ENCODE results near the gene ZDHHC14. TPM values are rescaled to one million over a fixed set of nuclear protein-coding genes. Genes with fewer than 3 reads are reported as not detected.

ZDHHC14 gene
- total RNA-seq, 1 donor: 7.9 TPM

- no peak overlapping the region for H3K4me3 ChIP-seq (ENCODE audit: low read depth, low read length)
- no peak for DNase-seq (ENCODE audit: low read depth)
- TF ChIP-seq CTCF (IDR thresholded peaks at IDR 0.05; ENCODE audit: insufficient read depth, low read length): no peak
Measured at GRCh38 chr6:157552820-157553485, 172.0 kb downstream of the ZDHHC14 start.

- H3K4me3 ChIP-seq (ENCODE audit: low read depth, low read length): no peak overlapping the region
- no peak for TF ChIP-seq CTCF (IDR thresholded peaks at IDR 0.05; ENCODE audit: insufficient read depth, low read length)
- no peak for DNase-seq (ENCODE audit: low read depth)
Measured at GRCh38 chr6:157554747-157555146, 173.8 kb downstream of the ZDHHC14 start.

- DNase-seq (ENCODE audit: low read depth): no peak
- no peak overlapping the region for H3K4me3 ChIP-seq (ENCODE audit: low read depth, low read length)
- TF ChIP-seq CTCF (IDR thresholded peaks at IDR 0.05; ENCODE audit: insufficient read depth, low read length): no peak
Measured at GRCh38 chr6:157555455-157556143, 174.6 kb downstream of the ZDHHC14 start.

DNA sequence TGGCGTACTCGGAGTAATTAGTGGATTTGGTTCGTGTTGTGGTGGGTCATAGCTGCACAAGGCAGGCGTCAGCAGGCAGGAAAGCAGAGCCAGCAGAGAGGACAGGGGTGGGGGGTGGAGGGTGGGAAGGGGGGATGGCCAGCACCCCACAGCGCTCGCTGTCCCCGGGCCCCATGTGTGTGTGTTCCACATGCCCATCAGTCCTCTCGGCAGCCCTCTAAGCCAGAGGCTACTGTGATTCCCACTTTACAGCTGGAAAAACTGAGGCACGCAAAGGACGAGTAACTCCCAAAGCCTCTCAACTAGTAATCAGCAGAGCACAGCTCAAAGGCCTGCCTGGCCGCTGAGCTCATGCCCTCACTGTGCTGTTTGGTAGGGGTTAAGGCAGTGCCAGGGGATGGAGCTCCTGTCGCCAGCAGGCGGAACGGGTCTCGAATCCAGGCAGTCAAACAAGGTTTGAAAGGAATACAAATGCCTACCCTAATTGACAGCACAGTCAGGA lies 175.2 kb downstream of the ZDHHC14 start:
- no peak for DNase-seq (ENCODE audit: low read depth)
- H3K4me3 ChIP-seq (ENCODE audit: low read depth, low read length): no peak overlapping the region
- TF ChIP-seq CTCF (IDR thresholded peaks at IDR 0.05; ENCODE audit: insufficient read depth, low read length): no peak

- no peak overlapping the region for H3K4me3 ChIP-seq (ENCODE audit: low read depth, low read length)
- no peak for DNase-seq (ENCODE audit: low read depth)
- TF ChIP-seq CTCF (IDR thresholded peaks at IDR 0.05; ENCODE audit: insufficient read depth, low read length): no peak
Measured at GRCh38 chr6:157556671-157557430, 175.9 kb downstream of the ZDHHC14 start.

DNA sequence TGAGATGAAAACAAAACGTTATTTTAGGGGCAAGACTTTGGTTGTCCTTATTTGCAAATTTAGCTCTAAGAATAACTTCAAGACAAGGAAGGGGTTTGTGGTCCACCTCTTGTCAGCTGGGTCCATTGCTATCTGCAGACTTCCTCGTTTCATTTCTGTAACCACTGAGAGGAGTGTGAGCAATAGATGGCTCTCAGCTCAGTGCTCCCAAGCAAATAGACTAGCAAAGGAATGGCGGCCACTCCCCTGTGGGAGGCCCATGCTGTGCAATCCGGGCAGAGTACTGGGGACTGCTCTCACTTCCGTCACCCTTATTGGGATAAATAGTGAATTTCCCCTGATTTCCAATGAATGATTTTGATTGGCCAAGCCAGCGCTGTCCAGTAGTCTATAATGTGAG lies 176.6 kb downstream of the ZDHHC14 start:
- H3K4me3 ChIP-seq (ENCODE audit: low read depth, low read length): no peak overlapping the region
- TF ChIP-seq CTCF (IDR thresholded peaks at IDR 0.05; ENCODE audit: insufficient read depth, low read length): no peak
- no peak for DNase-seq (ENCODE audit: low read depth)
